B cell (primary cell): Measurements from ENCODE around the gene KCTD4.

Experiments
- EZH2 ChIP-seq: IDR thresholded peaks from 2 replicates; pipeline ENCODE4 v1.6.1; 2012; ENCODE audit warnings: borderline replicate concordance, low read depth, mild to moderate bottlenecking, moderate library complexity, low read length; ENCODE audit not compliant: insufficient read depth, poor library complexity, severe bottlenecking
- TF ChIP-seq, protein P1 (sequence below): fragments of 200-600 bp; IDR thresholded peaks from one replicate; pipeline ENCODE4 v1.8.0; 2022; ENCODE audit warnings: antibody characterized with exemption, mild to moderate bottlenecking

DNA sequence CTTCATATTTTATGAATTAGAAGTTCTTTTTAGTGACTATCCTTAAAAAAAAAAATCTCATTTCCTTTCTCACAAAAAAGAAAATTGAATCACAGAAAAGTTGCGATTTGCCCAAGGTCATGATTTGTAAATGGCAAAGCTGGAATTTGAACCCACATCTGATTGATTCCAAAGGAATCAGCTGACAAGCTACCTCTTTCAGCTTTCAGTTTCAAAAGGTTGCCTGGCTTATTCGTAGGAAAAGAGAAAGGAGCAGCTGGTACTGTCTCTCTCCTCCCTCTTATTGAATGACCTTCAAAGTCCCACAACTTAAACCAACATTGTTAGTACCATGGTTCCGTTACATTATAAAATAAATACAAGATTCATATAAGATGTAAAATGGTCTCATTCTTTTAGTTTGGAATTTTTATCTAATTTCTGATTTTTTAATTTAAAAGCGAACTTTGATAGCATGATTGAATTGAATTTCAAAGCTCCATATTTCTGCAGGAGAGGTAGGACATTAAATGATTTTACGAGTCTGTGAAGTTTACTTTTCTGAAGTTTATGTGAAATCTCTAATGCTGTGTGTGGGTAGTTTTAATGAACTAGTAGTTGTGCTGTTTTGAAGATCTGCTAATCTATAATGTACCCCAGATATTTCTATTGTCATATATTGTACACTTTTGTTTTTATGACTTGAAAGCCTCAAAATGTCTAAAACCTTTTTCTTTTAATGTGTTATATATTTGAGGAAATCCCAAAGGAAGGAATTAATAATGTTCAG lies 18.5 kb upstream of the KCTD4 start:
- TF ChIP-seq, protein P1, sequence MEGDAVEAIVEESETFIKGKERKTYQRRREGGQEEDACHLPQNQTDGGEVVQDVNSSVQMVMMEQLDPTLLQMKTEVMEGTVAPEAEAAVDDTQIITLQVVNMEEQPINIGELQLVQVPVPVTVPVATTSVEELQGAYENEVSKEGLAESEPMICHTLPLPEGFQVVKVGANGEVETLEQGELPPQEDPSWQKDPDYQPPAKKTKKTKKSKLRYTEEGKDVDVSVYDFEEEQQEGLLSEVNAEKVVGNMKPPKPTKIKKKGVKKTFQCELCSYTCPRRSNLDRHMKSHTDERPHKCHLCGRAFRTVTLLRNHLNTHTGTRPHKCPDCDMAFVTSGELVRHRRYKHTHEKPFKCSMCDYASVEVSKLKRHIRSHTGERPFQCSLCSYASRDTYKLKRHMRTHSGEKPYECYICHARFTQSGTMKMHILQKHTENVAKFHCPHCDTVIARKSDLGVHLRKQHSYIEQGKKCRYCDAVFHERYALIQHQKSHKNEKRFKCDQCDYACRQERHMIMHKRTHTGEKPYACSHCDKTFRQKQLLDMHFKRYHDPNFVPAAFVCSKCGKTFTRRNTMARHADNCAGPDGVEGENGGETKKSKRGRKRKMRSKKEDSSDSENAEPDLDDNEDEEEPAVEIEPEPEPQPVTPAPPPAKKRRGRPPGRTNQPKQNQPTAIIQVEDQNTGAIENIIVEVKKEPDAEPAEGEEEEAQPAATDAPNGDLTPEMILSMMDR = no peak
- no peak for TF ChIP-seq EZH2
